MCF 10A (cell line): ENCODE results near the gene RCAN1. TPM values are rescaled to one million over a fixed set of nuclear protein-coding genes. Genes with fewer than 3 reads are reported as not detected.

Experiments
- BruUV-seq: library from RNA; stranded (reverse); fragments of 400-500 nt; replicated peaks from 2 replicates; lab custom pipeline; 2021; lab: Mats Ljungman, UMichigan
- CTCF ChIA-PET: fragments of 300-600 bp; sonication (Branson Sonifier 250); formaldehyde crosslinking; extraction: SDS; loops from one replicate; lab custom pipeline; 2021; ENCODE audit warnings: antibody characterized with exemption, inconsistent platforms; lab: Yijun Ruan, JAX
- POLR2A ChIA-PET: fragments of 300-600, 350-650 bp; sonication (Branson Sonifier 250); formaldehyde crosslinking; extraction: SDS; loops from one replicate; lab custom pipeline; 2020; ENCODE audit warnings: antibody characterized with exemption, inconsistent platforms; lab: Yijun Ruan, JAX
- DNase-seq: peaks from one replicate; pipeline ENCODE4 v3.0.0-alpha.2; 2018; ENCODE audit not compliant: unreplicated experiment
- H3K27ac Mint-ChIP-seq: one replicate; pipeline ENCODE4 v1.8.0; 2022; ENCODE audit warnings: mild to moderate bottlenecking, low read depth, mixed read lengths; ENCODE audit not compliant: unreplicated experiment
- H3K27me3 Mint-ChIP-seq: one replicate; pipeline ENCODE4 v1.8.0; 2022; ENCODE audit warnings: mixed read lengths; ENCODE audit not compliant: insufficient read depth, unreplicated experiment
- H3K36me3 Mint-ChIP-seq: one replicate; pipeline ENCODE4 v1.8.0; 2022; ENCODE audit warnings: mild to moderate bottlenecking, moderate library complexity, mixed read lengths; ENCODE audit not compliant: insufficient read depth, unreplicated experiment
- H3K4me1 Mint-ChIP-seq: one replicate; pipeline ENCODE4 v1.8.0; 2022; ENCODE audit warnings: mixed read lengths; ENCODE audit not compliant: insufficient read depth, unreplicated experiment
- H3K4me3 Mint-ChIP-seq: one replicate; pipeline ENCODE4 v1.8.0; 2022; ENCODE audit warnings: mild to moderate bottlenecking, moderate library complexity, mixed read lengths; ENCODE audit not compliant: unreplicated experiment
- H3K9me3 Mint-ChIP-seq: one replicate; pipeline ENCODE4 v1.8.0; 2022; ENCODE audit warnings: mixed read lengths; ENCODE audit not compliant: unreplicated experiment
- intact Hi-C: fragments of 100-400 bp; cut with micrococcal nuclease; formaldehyde crosslinking; loops from 2 replicates; pipeline ENCODE4 v1.14.1; 2022
- total RNA-seq: library from RNA; stranded (reverse); gene quantifications from 2 replicates; pipeline ENCODE4 v1.2.3, GENCODE V29; 2022
- TF ChIP-seq, protein P1 (sequence below): fragments of 200-600 bp; IDR thresholded peaks from one replicate; pipeline ENCODE4 v1.8.0; 2022; ENCODE audit warnings: antibody characterized with exemption, mild to moderate bottlenecking; ENCODE audit not compliant: unreplicated experiment

RCAN1 gene
- total RNA-seq, 1 experiment from 2014 or later: 11.9 TPM

GRCh38 chr21:34603002-34603709 lies 11.8 kb downstream of the RCAN1 start:
- peak; percentile 68 for DNase-seq
- BruUV-seq: no TSS peak
- no peaks in the 10 kb centered on the region for H3K36me3 Mint-ChIP-seq
- ChIA-PET POLR2A (interaction anchor here (1.0 kb wide), 2 partner anchors 10 to 12 kb away, joined by 3 read pairs; no protein-coding TSS in a partner anchor), CTCF (interaction anchor here (0.6 to 3.8 kb wide), 32 partner anchors 9 to 1213 kb away, joined by 3 to 42 read pairs (median 4); partner anchors contain the start of gene KCNE1)
- TF ChIP-seq, protein P1, sequence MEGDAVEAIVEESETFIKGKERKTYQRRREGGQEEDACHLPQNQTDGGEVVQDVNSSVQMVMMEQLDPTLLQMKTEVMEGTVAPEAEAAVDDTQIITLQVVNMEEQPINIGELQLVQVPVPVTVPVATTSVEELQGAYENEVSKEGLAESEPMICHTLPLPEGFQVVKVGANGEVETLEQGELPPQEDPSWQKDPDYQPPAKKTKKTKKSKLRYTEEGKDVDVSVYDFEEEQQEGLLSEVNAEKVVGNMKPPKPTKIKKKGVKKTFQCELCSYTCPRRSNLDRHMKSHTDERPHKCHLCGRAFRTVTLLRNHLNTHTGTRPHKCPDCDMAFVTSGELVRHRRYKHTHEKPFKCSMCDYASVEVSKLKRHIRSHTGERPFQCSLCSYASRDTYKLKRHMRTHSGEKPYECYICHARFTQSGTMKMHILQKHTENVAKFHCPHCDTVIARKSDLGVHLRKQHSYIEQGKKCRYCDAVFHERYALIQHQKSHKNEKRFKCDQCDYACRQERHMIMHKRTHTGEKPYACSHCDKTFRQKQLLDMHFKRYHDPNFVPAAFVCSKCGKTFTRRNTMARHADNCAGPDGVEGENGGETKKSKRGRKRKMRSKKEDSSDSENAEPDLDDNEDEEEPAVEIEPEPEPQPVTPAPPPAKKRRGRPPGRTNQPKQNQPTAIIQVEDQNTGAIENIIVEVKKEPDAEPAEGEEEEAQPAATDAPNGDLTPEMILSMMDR: peak; percentile 82
- peaks cover 12% of the 10 kb centered on the region for H3K4me1 Mint-ChIP-seq
- intact Hi-C loops: loop anchor here (10.0 kb wide), 1 partner anchor 58 kb away; no protein-coding TSS in a partner anchor
- no peaks in the 10 kb centered on the region for H3K27me3 Mint-ChIP-seq
- no peaks in the 10 kb centered on the region for H3K9me3 Mint-ChIP-seq
- no peak overlapping the region for H3K4me3 Mint-ChIP-seq
- no peak overlapping the region for H3K27ac Mint-ChIP-seq

DNA sequence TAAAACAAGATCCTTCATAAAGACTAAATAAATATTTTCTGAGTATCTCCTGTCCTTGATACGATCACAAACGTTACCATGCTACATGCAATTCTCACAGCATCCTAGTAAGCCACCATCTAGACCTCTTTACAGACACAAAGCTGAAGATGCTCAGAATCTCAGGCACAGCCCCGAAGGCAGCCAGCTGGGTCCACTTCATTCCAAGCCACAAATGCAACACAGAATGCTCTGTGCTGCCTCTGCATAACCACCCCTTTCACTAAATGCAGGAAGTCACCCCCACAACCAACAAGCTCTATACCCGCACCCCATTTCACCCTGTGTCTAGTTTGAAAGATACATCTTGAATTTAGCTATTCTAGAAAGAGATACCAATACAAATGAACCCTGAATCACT lies 12.9 kb downstream of the RCAN1 start:
- Mint-ChIP-seq H3K36me3 (no peaks in the 10 kb centered on the region), H3K27ac (no peak overlapping the region), H3K9me3 (no peaks in the 10 kb centered on the region), H3K4me1 (peaks cover 15% of the 10 kb centered on the region), H3K4me3 (no peak overlapping the region), H3K27me3 (no peaks in the 10 kb centered on the region)
- BruUV-seq: no TSS peak
- ChIA-PET CTCF (interaction anchor here (0.6 to 3.8 kb wide), 23 partner anchors 10 to 1214 kb away, joined by 3 to 42 read pairs (median 6); partner anchors contain the start of gene KCNE1), POLR2A (interaction anchor here (1.0 to 1.5 kb wide), 2 partner anchors 13 kb away, joined by 3 to 4 read pairs; partner anchors contain the start of gene RCAN1)
- no peak for DNase-seq
- intact Hi-C loops: loop anchor here (10.0 kb wide), 1 partner anchor 57 kb away; no protein-coding TSS in a partner anchor
- TF ChIP-seq, protein P1: no peak

- Mint-ChIP-seq H3K4me1 (peaks cover 15% of the 10 kb centered on the region), H3K4me3 (no peak overlapping the region), H3K9me3 (no peaks in the 10 kb centered on the region), H3K36me3 (no peaks in the 10 kb centered on the region), H3K27ac (no peak overlapping the region), H3K27me3 (no peaks in the 10 kb centered on the region)
- ChIA-PET POLR2A (no interaction called here), CTCF (no interaction called here)
- TF ChIP-seq, protein P1: no peak
- intact Hi-C loops: loop anchor here (10.0 kb wide), 1 partner anchor 55 kb away; no protein-coding TSS in a partner anchor
- no TSS peak for BruUV-seq
- DNase-seq: no peak
Measured at GRCh38 chr21:34599534-34600101, 15.3 kb downstream of the RCAN1 start.

GRCh38 chr21:34598931-34599400 lies 15.9 kb downstream of the RCAN1 start:
- POLR2A ChIA-PET: interaction anchor here (0.6 kb wide), 1 partner anchor 1357 kb away, joined by 3 read pairs; no protein-coding TSS in a partner anchor
- Mint-ChIP-seq H3K4me1 (peaks cover 15% of the 10 kb centered on the region), H3K27me3 (no peaks in the 10 kb centered on the region), H3K27ac (no peak overlapping the region), H3K4me3 (no peak overlapping the region), H3K36me3 (no peaks in the 10 kb centered on the region), H3K9me3 (no peaks in the 10 kb centered on the region)
- peak; percentile 47 for DNase-seq
- no TSS peak for BruUV-seq
- TF ChIP-seq, protein P1: no peak
- intact Hi-C loops: no loop called here
- CTCF ChIA-PET: no interaction called here
